ENCODE data around the gene NR3C1. TPM values are rescaled to one million over a fixed set of nuclear protein-coding genes. Genes with fewer than 3 reads are reported as not detected.

The NR3C1 gene
- total RNA-seq, 4 donors from 2014 or later = 40.4 to 55.0 (median 45.2) TPM

GRCh38 chr5:143315214-143315613 lies 88.3 kb downstream of the NR3C1 start:
- WGBS, 2 donors = 79 to 85% methylated on average over 3 of the region's 3 CpGs
- DNase-seq (ENCODE audit: low spot score in 2 of 2) = no peak

GRCh38 chr5:143314659-143315058 lies 88.8 kb downstream of the NR3C1 start:
- no peak overlapping the region for H3K4me3 ChIP-seq (ENCODE audit: low read depth, poor library complexity, severe bottlenecking)
- no peak for DNase-seq (ENCODE audit: low spot score in 2 of 2)
- intact Hi-C loops (cut with DNase I; ENCODE audit: low total_unique reads) = no loop called here
- no peak for TF ChIP-seq POLR2A (IDR thresholded peaks at IDR 0.05)
- TF ChIP-seq, protein P1, sequence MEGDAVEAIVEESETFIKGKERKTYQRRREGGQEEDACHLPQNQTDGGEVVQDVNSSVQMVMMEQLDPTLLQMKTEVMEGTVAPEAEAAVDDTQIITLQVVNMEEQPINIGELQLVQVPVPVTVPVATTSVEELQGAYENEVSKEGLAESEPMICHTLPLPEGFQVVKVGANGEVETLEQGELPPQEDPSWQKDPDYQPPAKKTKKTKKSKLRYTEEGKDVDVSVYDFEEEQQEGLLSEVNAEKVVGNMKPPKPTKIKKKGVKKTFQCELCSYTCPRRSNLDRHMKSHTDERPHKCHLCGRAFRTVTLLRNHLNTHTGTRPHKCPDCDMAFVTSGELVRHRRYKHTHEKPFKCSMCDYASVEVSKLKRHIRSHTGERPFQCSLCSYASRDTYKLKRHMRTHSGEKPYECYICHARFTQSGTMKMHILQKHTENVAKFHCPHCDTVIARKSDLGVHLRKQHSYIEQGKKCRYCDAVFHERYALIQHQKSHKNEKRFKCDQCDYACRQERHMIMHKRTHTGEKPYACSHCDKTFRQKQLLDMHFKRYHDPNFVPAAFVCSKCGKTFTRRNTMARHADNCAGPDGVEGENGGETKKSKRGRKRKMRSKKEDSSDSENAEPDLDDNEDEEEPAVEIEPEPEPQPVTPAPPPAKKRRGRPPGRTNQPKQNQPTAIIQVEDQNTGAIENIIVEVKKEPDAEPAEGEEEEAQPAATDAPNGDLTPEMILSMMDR (IDR thresholded peaks at IDR 0.05) = no peak

More at GRCh38 chr5:143315214-143315613, 88.3 kb downstream of the NR3C1 start:
- no peak for TF ChIP-seq POLR2A (IDR thresholded peaks at IDR 0.05)
- TF ChIP-seq, protein P1 (IDR thresholded peaks at IDR 0.05) = no peak
- intact Hi-C loops (cut with DNase I; ENCODE audit: low total_unique reads) = no loop called here
- H3K4me3 ChIP-seq (ENCODE audit: low read depth, poor library complexity, severe bottlenecking) = no peak overlapping the region

DNA sequence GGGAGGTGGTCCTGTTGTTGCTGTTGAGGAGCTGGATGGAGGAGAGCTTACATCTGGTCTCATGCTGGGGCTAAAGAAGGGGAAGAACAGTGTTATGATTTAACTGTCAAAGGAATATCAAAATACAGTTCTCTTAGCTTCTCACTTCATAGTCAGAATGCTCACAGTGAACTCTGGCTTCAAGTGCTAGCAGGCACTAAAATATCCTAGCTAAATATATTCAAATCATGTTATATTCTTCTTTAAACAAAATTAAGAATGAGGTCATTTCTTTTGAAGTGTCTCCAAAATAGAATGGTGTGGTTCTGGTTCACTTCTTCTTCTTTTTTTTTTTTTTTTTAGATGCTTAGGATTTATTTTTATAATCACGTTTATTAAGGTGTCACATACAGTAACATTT lies 89.4 kb downstream of the NR3C1 start:
- DNase-seq (ENCODE audit: low spot score in 2 of 2) = no peak
- intact Hi-C loops (cut with DNase I; ENCODE audit: low total_unique reads) = no loop called here
- TF ChIP-seq, protein P1 (IDR thresholded peaks at IDR 0.05) = no peak
- no peak for TF ChIP-seq POLR2A (IDR thresholded peaks at IDR 0.05)
- WGBS, 2 donors = 23 to 29% methylated on average over 1 of the region's 1 CpG
- no peak overlapping the region for H3K4me3 ChIP-seq (ENCODE audit: low read depth, poor library complexity, severe bottlenecking)

- DNase-seq (ENCODE audit: low spot score in 2 of 2) = no peak
- no peak overlapping the region for H3K4me3 ChIP-seq (ENCODE audit: low read depth, poor library complexity, severe bottlenecking)
- 60 to 69% methylated on average over 1 of the region's 1 CpG for WGBS, 2 donors
- TF ChIP-seq, protein P1 (IDR thresholded peaks at IDR 0.05) = no peak
- no peak for TF ChIP-seq POLR2A (IDR thresholded peaks at IDR 0.05)
- intact Hi-C loops (cut with DNase I; ENCODE audit: low total_unique reads) = no loop called here
These were observed 90.1 kb downstream of the NR3C1 start for GRCh38 chr5:143313298-143313852.

- 98% methylated on average over 2 of the region's 2 CpGs for WGBS, 2 donors
- TF ChIP-seq POLR2A (IDR thresholded peaks at IDR 0.05) = no peak
- TF ChIP-seq, protein P1 (IDR thresholded peaks at IDR 0.05) = no peak
- no peak overlapping the region for H3K4me3 ChIP-seq (ENCODE audit: low read depth, poor library complexity, severe bottlenecking)
- no peak for DNase-seq (ENCODE audit: low spot score in 2 of 2)
- intact Hi-C loops (cut with DNase I; ENCODE audit: low total_unique reads) = no loop called here
These were observed 90.7 kb downstream of the NR3C1 start for GRCh38 chr5:143312822-143313221.

DNA sequence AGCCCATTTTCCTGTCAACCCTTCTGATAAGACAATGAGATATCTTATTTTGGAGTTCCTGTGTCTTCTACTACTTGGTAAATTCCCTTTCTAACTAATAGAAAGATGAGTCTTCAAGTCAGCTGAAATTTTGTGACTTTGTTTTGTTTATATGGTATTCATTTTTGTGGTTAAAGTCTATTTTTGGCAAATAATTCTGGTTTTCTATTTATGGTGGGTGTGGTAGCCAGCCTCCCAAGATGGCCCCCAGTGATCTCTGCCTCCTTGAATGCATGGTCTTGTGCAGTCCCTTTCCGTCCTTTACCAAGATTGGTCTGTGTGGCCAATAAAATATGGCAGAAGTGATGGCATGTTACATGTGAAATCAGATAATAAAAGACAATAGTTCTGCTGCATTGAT lies 91.5 kb downstream of the NR3C1 start:
- intact Hi-C loops (cut with DNase I; ENCODE audit: low total_unique reads) = no loop called here
- WGBS, 2 donors = 91 to 97% methylated on average over 1 of the region's 1 CpG
- TF ChIP-seq, protein P1 (IDR thresholded peaks at IDR 0.05) = no peak
- no peak for TF ChIP-seq POLR2A (IDR thresholded peaks at IDR 0.05)
- no peak overlapping the region for H3K4me3 ChIP-seq (ENCODE audit: low read depth, poor library complexity, severe bottlenecking)
- DNase-seq (ENCODE audit: low spot score in 2 of 2) = no peak
